Tibial nerve (tissue), 4 donors: Measurements from ENCODE around the gene HSBP1.

Experiments used
- EP300 ChIP-seq, 2 donors: sonication (generic); formaldehyde crosslinking; IDR thresholded peaks; one replicate each; pipeline ENCODE4 v1.6.1; 2017; ENCODE audit warnings: antibody characterized with exemption in 2 of 2, mild to moderate bottlenecking in 1 of 2
- POLR2A ChIP-seq, 2 donors: fragments of 450-650 bp; IDR thresholded peaks; one replicate each; pipeline ENCODE4 v1.6.1; 2017; ENCODE audit warnings: antibody characterized with exemption in 2 of 2, mild to moderate bottlenecking in 2 of 2, moderate library complexity in 2 of 2
- TF ChIP-seq, protein P1 (sequence below), 5 experiments: fragments of 200-600 bp in 3 of 5; fragments of 450-650 bp in 2 of 5; sonication (generic) in 3 of 5; IDR thresholded peaks; one replicate each; pipeline ENCODE4 v1.5.1; 2016 to 2019; ENCODE audit warnings: antibody characterized with exemption in 5 of 5, mild to moderate bottlenecking in 3 of 5, moderate library complexity in 2 of 5

GRCh38 chr16:83837566-83837965 lies 29.8 kb downstream of the HSBP1 start:
- TF ChIP-seq, protein P1, sequence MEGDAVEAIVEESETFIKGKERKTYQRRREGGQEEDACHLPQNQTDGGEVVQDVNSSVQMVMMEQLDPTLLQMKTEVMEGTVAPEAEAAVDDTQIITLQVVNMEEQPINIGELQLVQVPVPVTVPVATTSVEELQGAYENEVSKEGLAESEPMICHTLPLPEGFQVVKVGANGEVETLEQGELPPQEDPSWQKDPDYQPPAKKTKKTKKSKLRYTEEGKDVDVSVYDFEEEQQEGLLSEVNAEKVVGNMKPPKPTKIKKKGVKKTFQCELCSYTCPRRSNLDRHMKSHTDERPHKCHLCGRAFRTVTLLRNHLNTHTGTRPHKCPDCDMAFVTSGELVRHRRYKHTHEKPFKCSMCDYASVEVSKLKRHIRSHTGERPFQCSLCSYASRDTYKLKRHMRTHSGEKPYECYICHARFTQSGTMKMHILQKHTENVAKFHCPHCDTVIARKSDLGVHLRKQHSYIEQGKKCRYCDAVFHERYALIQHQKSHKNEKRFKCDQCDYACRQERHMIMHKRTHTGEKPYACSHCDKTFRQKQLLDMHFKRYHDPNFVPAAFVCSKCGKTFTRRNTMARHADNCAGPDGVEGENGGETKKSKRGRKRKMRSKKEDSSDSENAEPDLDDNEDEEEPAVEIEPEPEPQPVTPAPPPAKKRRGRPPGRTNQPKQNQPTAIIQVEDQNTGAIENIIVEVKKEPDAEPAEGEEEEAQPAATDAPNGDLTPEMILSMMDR (IDR thresholded peaks at IDR 0.05), result no peak
- TF ChIP-seq POLR2A (IDR thresholded peaks at IDR 0.05) (no peak), EP300 (IDR thresholded peaks at IDR 0.05) (no peak)
